WTC11 (cell line): ENCODE results near the gene SLC6A9. TPM values are rescaled to one million over a fixed set of nuclear protein-coding genes. Genes with fewer than 3 reads are reported as not detected.

Source experiments
- ATAC-seq: fragments of 200-7000 bp; cut with Tn5 transposase; 2 replicates; pipeline ENCODE4 v1.10.0; 2021; ENCODE audit warnings: mild to moderate bottlenecking, moderate library complexity
- CTCF ChIA-PET: fragments of 300-600 bp; sonication (Branson Sonifier 250); formaldehyde crosslinking; loops from one replicate; lab custom pipeline; 2021; ENCODE audit warnings: antibody characterized with exemption; lab: Charles Lee
- POLR2A ChIA-PET: fragments of 350-600 bp; sonication (Branson Sonifier 250); formaldehyde crosslinking; loops from one replicate; lab custom pipeline; 2021; ENCODE audit warnings: antibody characterized with exemption; lab: Charles Lee
- DNase-seq: peaks from one replicate; pipeline ENCODE4 v3.0.0; 2021; ENCODE audit warnings: low spot score
- H3K27ac Mint-ChIP-seq: 2 replicates; pipeline ENCODE4 v1.8.0; 2021; ENCODE audit warnings: mixed read lengths
- H3K27me3 Mint-ChIP-seq: 2 replicates; pipeline ENCODE4 v1.8.0; 2021; ENCODE audit warnings: low read depth, mild to moderate bottlenecking, moderate library complexity, mixed read lengths
- H3K36me3 Mint-ChIP-seq: 2 replicates; pipeline ENCODE4 v1.8.0; 2021; ENCODE audit warnings: mixed read lengths
- H3K4me1 Mint-ChIP-seq: 2 replicates; pipeline ENCODE4 v1.8.0; 2022; ENCODE audit warnings: mixed read lengths
- H3K4me3 Mint-ChIP-seq: 2 replicates; pipeline ENCODE4 v1.8.0; 2021; ENCODE audit warnings: mild to moderate bottlenecking, moderate library complexity, mixed read lengths
- H3K9me3 Mint-ChIP-seq: 2 replicates; pipeline ENCODE4 v1.8.0; 2021; ENCODE audit warnings: mixed read lengths
- CBFB ChIP-seq: sonication (generic); formaldehyde crosslinking; IDR thresholded peaks from 2 replicates; pipeline ENCODE4 v1.8.1; 2022; ENCODE audit warnings: mild to moderate bottlenecking, low read depth, missing genetic modification reagents
- CREB1 ChIP-seq: sonication (generic); formaldehyde crosslinking; IDR thresholded peaks from 2 replicates; pipeline ENCODE4 v1.8.0; 2023; ENCODE audit warnings: mild to moderate bottlenecking, missing genetic modification reagents
- ELF4 ChIP-seq: sonication (generic); formaldehyde crosslinking; IDR thresholded peaks from 2 replicates; pipeline ENCODE4 v1.8.1; 2022; ENCODE audit warnings: low read depth, mild to moderate bottlenecking, moderate library complexity, missing genetic modification reagents
- GRHL2 ChIP-seq: fragments of 250-450 bp; sonication (Bioruptor Pico); IDR thresholded peaks from 2 replicates; pipeline ENCODE4 v1.8.0; 2022; ENCODE audit warnings: mild to moderate bottlenecking, moderate library complexity; ENCODE audit not compliant: insufficient replicate concordance, severe bottlenecking
- NR1H2 ChIP-seq: sonication (generic); formaldehyde crosslinking; IDR thresholded peaks from 2 replicates; pipeline ENCODE4 v1.9.0; 2021; ENCODE audit warnings: mild to moderate bottlenecking, moderate library complexity, missing genetic modification reagents
- NR3C1 ChIP-seq: sonication (generic); formaldehyde crosslinking; conservative IDR thresholded peaks from 2 replicates; pipeline ENCODE4 v1.8.1; 2023; ENCODE audit warnings: low read depth, mild to moderate bottlenecking, missing genetic modification reagents
- RELA ChIP-seq: sonication (generic); formaldehyde crosslinking; IDR thresholded peaks from 2 replicates; pipeline ENCODE4 v1.8.1; 2022; ENCODE audit warnings: missing genetic modification reagents, mild to moderate bottlenecking, borderline replicate concordance
- RORB ChIP-seq: fragments of 250-450 bp; sonication (Bioruptor Pico); IDR thresholded peaks from 2 replicates; pipeline ENCODE4 v1.9.0; 2021; ENCODE audit warnings: mild to moderate bottlenecking
- SMAD4 ChIP-seq: sonication (generic); formaldehyde crosslinking; IDR thresholded peaks from 2 replicates; pipeline ENCODE4 v1.8.0; 2022; ENCODE audit warnings: mild to moderate bottlenecking, missing genetic modification reagents
- TCF7 ChIP-seq: sonication (generic); formaldehyde crosslinking; IDR thresholded peaks from 2 replicates; pipeline ENCODE4 v1.8.0; 2022; ENCODE audit warnings: mild to moderate bottlenecking, low read depth, missing genetic modification reagents, moderate library complexity
- TEAD4 ChIP-seq: sonication (generic); formaldehyde crosslinking; IDR thresholded peaks from 2 replicates; pipeline ENCODE4 v1.8.0; 2022; ENCODE audit warnings: mild to moderate bottlenecking, missing genetic modification reagents
- ZNF232 ChIP-seq: sonication (generic); formaldehyde crosslinking; IDR thresholded peaks from 2 replicates; pipeline ENCODE4 v1.8.0; 2022; ENCODE audit warnings: mild to moderate bottlenecking, missing genetic modification reagents
- ZNF263 ChIP-seq: sonication (generic); formaldehyde crosslinking; IDR thresholded peaks from 2 replicates; pipeline ENCODE4 v1.8.1; 2022; ENCODE audit warnings: low read depth, mild to moderate bottlenecking, moderate library complexity, missing genetic modification reagents
- ZNF416 ChIP-seq: fragments of 250-450 bp; sonication (Bioruptor Pico); IDR thresholded peaks from 2 replicates; pipeline ENCODE4 v1.9.0; 2021; ENCODE audit warnings: mild to moderate bottlenecking, inconsistent platforms
- ZNF423 ChIP-seq: fragments of 250-450 bp; sonication (Bioruptor Pico); IDR thresholded peaks from 2 replicates; pipeline ENCODE4 v2.1.2; 2022; ENCODE audit warnings: mild to moderate bottlenecking, moderate library complexity
- total RNA-seq: library from RNA; stranded (reverse); gene quantifications from 3 replicates; pipeline ENCODE4 v1.2.3, GENCODE V29; 2021
- TF ChIP-seq, protein P1 (sequence below): sonication (generic); formaldehyde crosslinking; IDR thresholded peaks from 2 replicates; pipeline ENCODE4 v1.8.1; 2023; ENCODE audit warnings: mild to moderate bottlenecking, missing genetic modification reagents
- TF ChIP-seq, protein P2 (sequence below): fragments of 250-450 bp; sonication (Bioruptor Pico); IDR thresholded peaks from 2 replicates; pipeline ENCODE4 v2.1.2; 2022; ENCODE audit warnings: mild to moderate bottlenecking, moderate library complexity
- TF ChIP-seq, protein P3 (sequence below): sonication (generic); formaldehyde crosslinking; IDR thresholded peaks from 2 replicates; pipeline ENCODE4 v1.8.1; 2022; ENCODE audit warnings: mild to moderate bottlenecking, missing genetic modification reagents, moderate library complexity, borderline replicate concordance
- TF ChIP-seq, protein P4 (sequence below): sonication (generic); formaldehyde crosslinking; IDR thresholded peaks from 2 replicates; pipeline ENCODE4 v1.8.1; 2022; ENCODE audit warnings: low read depth, mild to moderate bottlenecking, moderate library complexity, missing genetic modification reagents, borderline replicate concordance
- TF ChIP-seq, protein P5 (sequence below): sonication (generic); formaldehyde crosslinking; IDR thresholded peaks from 2 replicates; pipeline ENCODE4 v1.8.1; 2023; ENCODE audit warnings: mild to moderate bottlenecking, moderate library complexity, missing genetic modification reagents
- TF ChIP-seq, protein P6 (sequence below): fragments of 250-450 bp; sonication (Bioruptor Pico); IDR thresholded peaks from 2 replicates; pipeline ENCODE4 v1.9.0; 2021; ENCODE audit warnings: mild to moderate bottlenecking
- TF ChIP-seq, protein P7 (sequence below): fragments of 250-450 bp; sonication (Bioruptor Pico); IDR thresholded peaks from 2 replicates; pipeline ENCODE4 v1.9.0; 2021; ENCODE audit warnings: mild to moderate bottlenecking

SLC6A9 gene
- total RNA-seq, 1 experiment from 2014 or later: 14.4 TPM

DNA sequence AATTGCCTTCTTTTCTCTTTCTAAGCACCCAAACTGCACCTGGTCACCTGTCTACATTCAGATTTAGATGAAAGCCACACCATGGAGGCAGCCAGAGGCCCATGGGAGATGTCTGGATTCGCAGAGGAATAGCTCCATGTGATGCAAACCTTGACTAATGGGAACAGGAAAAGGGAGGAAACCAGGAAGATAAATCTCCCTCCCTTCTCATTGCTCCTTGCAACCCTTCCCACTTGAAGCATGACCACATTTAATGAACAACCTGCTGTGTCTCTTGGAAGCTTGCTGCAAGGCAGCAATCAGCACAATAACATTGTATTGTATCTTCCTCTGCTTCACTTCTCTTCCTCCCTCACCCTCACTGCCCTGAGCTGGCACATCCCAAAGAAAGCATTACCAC lies 44.8 kb upstream of the SLC6A9 start (continued):
- TF ChIP-seq, protein P1, sequence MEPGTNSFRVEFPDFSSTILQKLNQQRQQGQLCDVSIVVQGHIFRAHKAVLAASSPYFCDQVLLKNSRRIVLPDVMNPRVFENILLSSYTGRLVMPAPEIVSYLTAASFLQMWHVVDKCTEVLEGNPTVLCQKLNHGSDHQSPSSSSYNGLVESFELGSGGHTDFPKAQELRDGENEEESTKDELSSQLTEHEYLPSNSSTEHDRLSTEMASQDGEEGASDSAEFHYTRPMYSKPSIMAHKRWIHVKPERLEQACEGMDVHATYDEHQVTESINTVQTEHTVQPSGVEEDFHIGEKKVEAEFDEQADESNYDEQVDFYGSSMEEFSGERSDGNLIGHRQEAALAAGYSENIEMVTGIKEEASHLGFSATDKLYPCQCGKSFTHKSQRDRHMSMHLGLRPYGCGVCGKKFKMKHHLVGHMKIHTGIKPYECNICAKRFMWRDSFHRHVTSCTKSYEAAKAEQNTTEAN (CRISPR knock-in tag): no peak
- TF ChIP-seq, protein P2, sequence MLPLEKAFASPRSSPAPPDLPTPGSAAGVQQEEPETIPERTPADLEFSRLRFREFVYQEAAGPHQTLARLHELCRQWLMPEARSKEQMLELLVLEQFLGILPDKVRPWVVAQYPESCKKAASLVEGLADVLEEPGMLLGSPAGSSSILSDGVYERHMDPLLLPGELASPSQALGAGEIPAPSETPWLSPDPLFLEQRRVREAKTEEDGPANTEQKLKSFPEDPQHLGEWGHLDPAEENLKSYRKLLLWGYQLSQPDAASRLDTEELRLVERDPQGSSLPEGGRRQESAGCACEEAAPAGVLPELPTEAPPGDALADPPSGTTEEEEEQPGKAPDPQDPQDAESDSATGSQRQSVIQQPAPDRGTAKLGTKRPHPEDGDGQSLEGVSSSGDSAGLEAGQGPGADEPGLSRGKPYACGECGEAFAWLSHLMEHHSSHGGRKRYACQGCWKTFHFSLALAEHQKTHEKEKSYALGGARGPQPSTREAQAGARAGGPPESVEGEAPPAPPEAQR (CRISPR knock-in tag): no peak
- TF ChIP-seq ZNF423 (CRISPR knock-in tag) (no peak), RELA (CRISPR knock-in tag) (no peak), CREB1 (CRISPR knock-in tag) (no peak)
- TF ChIP-seq, protein P3, sequence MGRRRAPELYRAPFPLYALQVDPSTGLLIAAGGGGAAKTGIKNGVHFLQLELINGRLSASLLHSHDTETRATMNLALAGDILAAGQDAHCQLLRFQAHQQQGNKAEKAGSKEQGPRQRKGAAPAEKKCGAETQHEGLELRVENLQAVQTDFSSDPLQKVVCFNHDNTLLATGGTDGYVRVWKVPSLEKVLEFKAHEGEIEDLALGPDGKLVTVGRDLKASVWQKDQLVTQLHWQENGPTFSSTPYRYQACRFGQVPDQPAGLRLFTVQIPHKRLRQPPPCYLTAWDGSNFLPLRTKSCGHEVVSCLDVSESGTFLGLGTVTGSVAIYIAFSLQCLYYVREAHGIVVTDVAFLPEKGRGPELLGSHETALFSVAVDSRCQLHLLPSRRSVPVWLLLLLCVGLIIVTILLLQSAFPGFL (CRISPR knock-in tag): no peak
- TF ChIP-seq, protein P4, sequence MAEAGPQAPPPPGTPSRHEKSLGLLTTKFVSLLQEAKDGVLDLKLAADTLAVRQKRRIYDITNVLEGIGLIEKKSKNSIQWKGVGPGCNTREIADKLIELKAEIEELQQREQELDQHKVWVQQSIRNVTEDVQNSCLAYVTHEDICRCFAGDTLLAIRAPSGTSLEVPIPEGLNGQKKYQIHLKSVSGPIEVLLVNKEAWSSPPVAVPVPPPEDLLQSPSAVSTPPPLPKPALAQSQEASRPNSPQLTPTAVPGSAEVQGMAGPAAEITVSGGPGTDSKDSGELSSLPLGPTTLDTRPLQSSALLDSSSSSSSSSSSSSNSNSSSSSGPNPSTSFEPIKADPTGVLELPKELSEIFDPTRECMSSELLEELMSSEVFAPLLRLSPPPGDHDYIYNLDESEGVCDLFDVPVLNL (CRISPR knock-in tag): no peak

DNA sequence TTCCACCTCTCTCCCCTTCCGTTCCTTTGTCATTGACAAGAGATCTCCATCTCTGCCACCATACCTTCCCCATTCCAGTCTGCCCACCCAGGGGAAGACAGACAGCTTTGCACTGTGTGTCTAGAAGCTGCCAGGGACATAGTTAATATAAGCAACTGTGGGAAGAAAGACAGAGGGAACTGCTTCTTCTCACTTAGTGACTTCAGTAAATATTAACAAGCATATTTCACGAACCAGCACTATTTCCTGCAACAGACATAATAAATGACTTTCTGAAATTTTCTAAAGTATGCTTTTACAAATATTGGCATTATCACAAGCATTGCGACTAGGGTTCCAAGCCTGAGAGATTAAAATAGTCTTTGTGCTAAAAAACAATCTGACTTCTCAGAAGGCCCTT lies 43.2 kb upstream of the SLC6A9 start:
- POLR2A ChIA-PET: no interaction called here
- CTCF ChIA-PET: no interaction called here
- Mint-ChIP-seq H3K4me1 (peaks cover 17% of the 10 kb centered on the region), H3K36me3 (no peaks in the 10 kb centered on the region), H3K27ac (no peak overlapping the region), H3K27me3 (peaks cover 21% of the 10 kb centered on the region), H3K9me3 (no peaks in the 10 kb centered on the region), H3K4me3 (no peak overlapping the region)
- no peak for TF ChIP-seq GRHL2 (CRISPR knock-in tag)
- TF ChIP-seq CBFB (CRISPR knock-in tag): no peak
- TF ChIP-seq RORB: no peak
- TF ChIP-seq, protein P5, sequence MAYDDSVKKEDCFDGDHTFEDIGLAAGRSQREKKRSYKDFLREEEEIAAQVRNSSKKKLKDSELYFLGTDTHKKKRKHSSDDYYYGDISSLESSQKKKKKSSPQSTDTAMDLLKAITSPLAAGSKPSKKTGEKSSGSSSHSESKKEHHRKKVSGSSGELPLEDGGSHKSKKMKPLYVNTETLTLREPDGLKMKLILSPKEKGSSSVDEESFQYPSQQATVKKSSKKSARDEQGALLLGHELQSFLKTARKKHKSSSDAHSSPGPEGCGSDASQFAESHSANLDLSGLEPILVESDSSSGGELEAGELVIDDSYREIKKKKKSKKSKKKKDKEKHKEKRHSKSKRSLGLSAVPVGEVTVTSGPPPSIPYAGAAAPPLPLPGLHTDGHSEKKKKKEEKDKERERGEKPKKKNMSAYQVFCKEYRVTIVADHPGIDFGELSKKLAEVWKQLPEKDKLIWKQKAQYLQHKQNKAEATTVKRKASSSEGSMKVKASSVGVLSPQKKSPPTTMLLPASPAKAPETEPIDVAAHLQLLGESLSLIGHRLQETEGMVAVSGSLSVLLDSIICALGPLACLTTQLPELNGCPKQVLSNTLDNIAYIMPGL (CRISPR knock-in tag): no peak
- no peak for TF ChIP-seq NR3C1 (CRISPR knock-in tag)
- ATAC-seq (no peak), DNase-seq (no peak)

DNA sequence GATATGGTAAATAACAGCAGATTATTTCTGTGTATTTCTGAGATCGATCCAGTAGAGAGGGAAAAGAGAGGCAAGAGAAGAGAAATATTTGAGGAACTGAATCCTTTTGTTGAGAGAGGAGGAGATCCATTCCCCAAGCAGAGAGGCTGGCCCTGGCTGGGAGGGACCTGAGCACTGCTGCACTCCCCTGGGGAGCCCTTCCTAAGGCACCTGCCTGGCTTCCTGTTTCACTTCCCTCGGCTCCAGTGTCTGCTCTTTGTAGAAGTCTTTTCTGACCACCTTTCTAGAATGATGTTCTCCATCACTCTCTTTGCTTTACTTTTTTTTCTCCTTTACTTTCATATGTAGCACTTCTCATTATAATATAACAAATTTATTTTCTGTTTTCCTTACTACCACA lies 42.3 kb upstream of the SLC6A9 start:
- Mint-ChIP-seq H3K4me1 (peaks cover 25% of the 10 kb centered on the region), H3K9me3 (peaks cover 5% of the 10 kb centered on the region; the same call in 1 of the 2 replicates), H3K27ac (no peak overlapping the region), H3K36me3 (no peaks in the 10 kb centered on the region), H3K4me3 (no peak overlapping the region), H3K27me3 (peaks cover 25% of the 10 kb centered on the region)
- CTCF ChIA-PET: interaction anchor here (0.6 kb wide), 1 partner anchor 794 kb away, joined by 3 read pairs; no protein-coding TSS in a partner anchor
- no peak for ATAC-seq
- POLR2A ChIA-PET: no interaction called here
- DNase-seq: no peak
- TF ChIP-seq TEAD4 (no peak), ZNF416 (CRISPR knock-in tag) (no peak), RORB (no peak), ZNF232 (CRISPR knock-in tag) (no peak), TCF7 (CRISPR knock-in tag) (no peak), ZNF263 (no peak), NR1H2 (CRISPR knock-in tag) (no peak), NR3C1 (CRISPR knock-in tag) (no peak), GRHL2 (CRISPR knock-in tag) (no peak), ELF4 (no peak), SMAD4 (CRISPR knock-in tag) (no peak)
- TF ChIP-seq, protein P2 (CRISPR knock-in tag): no peak
- TF ChIP-seq, protein P6, sequence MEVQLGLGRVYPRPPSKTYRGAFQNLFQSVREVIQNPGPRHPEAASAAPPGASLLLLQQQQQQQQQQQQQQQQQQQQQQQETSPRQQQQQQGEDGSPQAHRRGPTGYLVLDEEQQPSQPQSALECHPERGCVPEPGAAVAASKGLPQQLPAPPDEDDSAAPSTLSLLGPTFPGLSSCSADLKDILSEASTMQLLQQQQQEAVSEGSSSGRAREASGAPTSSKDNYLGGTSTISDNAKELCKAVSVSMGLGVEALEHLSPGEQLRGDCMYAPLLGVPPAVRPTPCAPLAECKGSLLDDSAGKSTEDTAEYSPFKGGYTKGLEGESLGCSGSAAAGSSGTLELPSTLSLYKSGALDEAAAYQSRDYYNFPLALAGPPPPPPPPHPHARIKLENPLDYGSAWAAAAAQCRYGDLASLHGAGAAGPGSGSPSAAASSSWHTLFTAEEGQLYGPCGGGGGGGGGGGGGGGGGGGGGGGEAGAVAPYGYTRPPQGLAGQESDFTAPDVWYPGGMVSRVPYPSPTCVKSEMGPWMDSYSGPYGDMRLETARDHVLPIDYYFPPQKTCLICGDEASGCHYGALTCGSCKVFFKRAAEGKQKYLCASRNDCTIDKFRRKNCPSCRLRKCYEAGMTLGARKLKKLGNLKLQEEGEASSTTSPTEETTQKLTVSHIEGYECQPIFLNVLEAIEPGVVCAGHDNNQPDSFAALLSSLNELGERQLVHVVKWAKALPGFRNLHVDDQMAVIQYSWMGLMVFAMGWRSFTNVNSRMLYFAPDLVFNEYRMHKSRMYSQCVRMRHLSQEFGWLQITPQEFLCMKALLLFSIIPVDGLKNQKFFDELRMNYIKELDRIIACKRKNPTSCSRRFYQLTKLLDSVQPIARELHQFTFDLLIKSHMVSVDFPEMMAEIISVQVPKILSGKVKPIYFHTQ (CRISPR knock-in tag): no peak
- TF ChIP-seq, protein P7, sequence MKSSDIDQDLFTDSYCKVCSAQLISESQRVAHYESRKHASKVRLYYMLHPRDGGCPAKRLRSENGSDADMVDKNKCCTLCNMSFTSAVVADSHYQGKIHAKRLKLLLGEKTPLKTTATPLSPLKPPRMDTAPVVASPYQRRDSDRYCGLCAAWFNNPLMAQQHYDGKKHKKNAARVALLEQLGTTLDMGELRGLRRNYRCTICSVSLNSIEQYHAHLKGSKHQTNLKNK (CRISPR knock-in tag): no peak
